Body of pancreas (tissue), 4 donors: ENCODE data around the gene FAM3A. TPM values are rescaled to one million over a fixed set of nuclear protein-coding genes. Genes with fewer than 3 reads are reported as not detected.
"Not testable (repeated sequence)": the region's sequence is repeated elsewhere in the genome, so short reads cannot be mapped to it uniquely, and the experiment has no call there.

Experiments
- ATAC-seq: fragments of 150-250 bp; one replicate; pipeline ENCODE4 v1.9.1; 2016
- DNase-seq, 4 donors: peaks; one replicate each; pipeline ENCODE4 v3.0.0-alpha.2; 2019
- H3K27ac ChIP-seq, 4 donors: fragments of 200-600 bp; sonication (generic); 1 replicate in 3 of 4; 2 replicates in 1 of 4; pipeline versions ENCODE4 v1.5.1 to v1.6.1; 2016 to 2019; ENCODE audit warnings: mild to moderate bottlenecking in 1 of 4, mixed read lengths in 1 of 4, moderate library complexity in 1 of 4
- H3K27me3 ChIP-seq, 2 donors: fragments of 200-600 bp; sonication (generic); one replicate each; pipeline ENCODE4 v1.6.0; 2016; ENCODE audit warnings: mild to moderate bottlenecking in 1 of 2
- H3K36me3 ChIP-seq, 2 donors: fragments of 200-600 bp; sonication (generic); replicated peaks in 1 of 2; 2 replicates each; pipeline ENCODE4 v1.5.1; 2016; ENCODE audit warnings: low read depth in 2 of 2; ENCODE audit not compliant: insufficient read depth in 1 of 2
- H3K4me1 ChIP-seq: fragments of 200-600 bp; sonication (generic); one replicate; pipeline ENCODE4 v1.6.0; 2016
- H3K4me3 ChIP-seq, 2 donors: fragments of 200-600 bp; sonication (generic); 1 replicate in 1 of 2; 2 replicates in 1 of 2; pipeline ENCODE4 v1.5.1; 2016 to 2019
- H3K9me3 ChIP-seq, 3 donors: fragments of 200-600 bp; sonication (generic); 1 replicate in 2 of 3; 2 replicates in 1 of 3; pipeline ENCODE4 v1.5.1; 2016
- CTCF ChIP-seq, 7 experiments: fragments of 450-650 bp in 4 of 7; fragments of 200-600 bp in 3 of 7; sonication (generic) in 3 of 7; IDR thresholded peaks; one replicate each; pipeline ENCODE4 v1.5.1; 2016 to 2019; ENCODE audit warnings: antibody characterized with exemption in 7 of 7
- POLR2A ChIP-seq, 3 donors: fragments of 450-650 bp; IDR thresholded peaks; one replicate each; pipeline ENCODE4 v1.6.1; 2016; ENCODE audit warnings: antibody characterized with exemption in 3 of 3, mild to moderate bottlenecking in 2 of 3
- WGBS, 2 donors: methylation state at CpG; one replicate each; pipeline ENCODE4 v1.1.5; 2017; 5-methylcytosine and 5-hydroxymethylcytosine counted together
- intact Hi-C: fragments of 100-400 bp; cut with DNase I; formaldehyde crosslinking; loops from one replicate; pipeline ENCODE4 v1.15.1; 2023
- total RNA-seq, 2 donors: library from RNA; depleted of rRNA; stranded (reverse); fragments of >200 nt; gene quantifications; one replicate each; pipeline ENCODE4 v1.1.0, GENCODE V29; 2016

The FAM3A gene
- total RNA-seq, 2 donors from 2014 or later: 32.3 to 48.3 TPM

- intact Hi-C loops: no loop called here
- no peaks in the 10 kb centered on the region for H3K36me3 ChIP-seq
- peaks cover 16% of the 10 kb centered on the region for H3K4me1 ChIP-seq
- H3K4me3 ChIP-seq: no peak overlapping the region
- TF ChIP-seq POLR2A (IDR thresholded peaks at IDR 0.05): no peak
- no peak for TF ChIP-seq CTCF (IDR thresholded peaks at IDR 0.05)
- DNase-seq (peak in 1 of 4 donors; percentile 41), ATAC-seq (no peak)
- no peaks in the 10 kb centered on the region for H3K27me3 ChIP-seq
- 75 to 92% methylated on average over 4 to 13 of the region's 20 CpGs for WGBS, 2 donors
- peak overlapping the region in 2 of 4 donors; percentile 55 to 67 for H3K27ac ChIP-seq
- H3K9me3 ChIP-seq: no peaks in the 10 kb centered on the region
These were observed 26.8 kb upstream of the FAM3A start for GRCh38 chrX:154542723-154543424.

- ATAC-seq: peak; percentile 34
- Histone ChIP-seq H3K4me1 (peaks cover 16% of the 10 kb centered on the region), H3K4me3 (no peak overlapping the region), H3K9me3 (no peaks in the 10 kb centered on the region), H3K27ac (peak overlapping the region in 2 of 4 donors; percentile 55 to 67), H3K36me3 (no peaks in the 10 kb centered on the region), H3K27me3 (no peaks in the 10 kb centered on the region)
- WGBS, 2 donors: 73 to 83% methylated on average over 4 to 5 of the region's 12 CpGs
- no peak for TF ChIP-seq CTCF (IDR thresholded peaks at IDR 0.05)
- no peak for TF ChIP-seq POLR2A (IDR thresholded peaks at IDR 0.05)
- peak; percentile 58 to 76 (median 65) for DNase-seq
- intact Hi-C loops: no loop called here
These were observed 26.1 kb upstream of the FAM3A start for GRCh38 chrX:154541896-154542722.

DNA sequence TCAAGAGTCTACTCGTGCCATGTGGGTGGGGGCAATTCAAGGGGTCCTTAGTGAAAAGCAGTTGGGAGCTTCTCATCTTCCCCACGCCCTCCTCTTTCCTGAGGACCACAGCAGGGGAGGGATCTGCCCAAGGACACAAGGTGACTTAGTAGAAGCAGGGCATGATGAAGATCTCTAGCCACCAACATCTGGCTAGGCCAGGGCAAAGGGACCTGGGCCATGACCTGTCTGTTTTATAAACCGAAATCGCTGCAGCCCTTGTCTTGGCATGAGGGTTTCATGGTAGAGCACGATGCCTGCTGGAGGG, 25.5 kb upstream of the FAM3A start:
- no peak for ATAC-seq
- intact Hi-C loops: no loop called here
- TF ChIP-seq POLR2A (IDR thresholded peaks at IDR 0.05): no peak
- TF ChIP-seq CTCF (IDR thresholded peaks at IDR 0.05): no peak
- Histone ChIP-seq H3K9me3 (no peaks in the 10 kb centered on the region), H3K4me3 (no peak overlapping the region), H3K27ac (peak overlapping the region in 2 of 4 donors; percentile 55 to 67), H3K27me3 (no peaks in the 10 kb centered on the region), H3K4me1 (peaks cover 16% of the 10 kb centered on the region), H3K36me3 (no peaks in the 10 kb centered on the region)
- WGBS, 2 donors: 79 to 83% methylated on average over 2 to 4 of the region's 5 CpGs
- DNase-seq: no peak

GRCh38 chrX:154540897-154541535, 25.0 kb upstream of the FAM3A start:
- TF ChIP-seq CTCF (IDR thresholded peaks at IDR 0.05) (no peak), POLR2A (IDR thresholded peaks at IDR 0.05) (no peak)
- Histone ChIP-seq H3K36me3 (no peaks in the 10 kb centered on the region), H3K27me3 (no peaks in the 10 kb centered on the region), H3K4me3 (no peak overlapping the region), H3K9me3 (no peaks in the 10 kb centered on the region), H3K4me1 (peaks cover 13% of the 10 kb centered on the region), H3K27ac (peak overlapping the region in 1 of 4 donors; percentile 55)
- WGBS, 2 donors: 79 to 83% methylated on average over 4 to 15 of the region's 19 CpGs
- intact Hi-C loops: no loop called here
- DNase-seq (peak in 1 of 4 donors; percentile 60), ATAC-seq (peak; percentile 25)

GRCh38 chrX:154540365-154540764, 24.3 kb upstream of the FAM3A start:
- intact Hi-C loops, H3K4me3 ChIP-seq, H3K27ac ChIP-seq, ATAC-seq, H3K27me3 ChIP-seq, H3K4me1 ChIP-seq, DNase-seq, H3K36me3 ChIP-seq, H3K9me3 ChIP-seq: not testable (repeated sequence)
- 74 to 81% methylated on average over 4 to 7 of the region's 7 CpGs for WGBS, 2 donors
